Activated CD4-positive, alpha-beta T cell treated with anti-CD3 and anti-CD28 coated beads for 24 hours (primary cell): ENCODE results near the gene SLC1A7.

Source experiments
- DNase-seq, 2 donors: peaks; one replicate each; pipeline ENCODE4 v3.0.0-alpha.2; 2020; ENCODE audit warnings: low read depth in 2 of 2

The SLC1A7 gene

DNA sequence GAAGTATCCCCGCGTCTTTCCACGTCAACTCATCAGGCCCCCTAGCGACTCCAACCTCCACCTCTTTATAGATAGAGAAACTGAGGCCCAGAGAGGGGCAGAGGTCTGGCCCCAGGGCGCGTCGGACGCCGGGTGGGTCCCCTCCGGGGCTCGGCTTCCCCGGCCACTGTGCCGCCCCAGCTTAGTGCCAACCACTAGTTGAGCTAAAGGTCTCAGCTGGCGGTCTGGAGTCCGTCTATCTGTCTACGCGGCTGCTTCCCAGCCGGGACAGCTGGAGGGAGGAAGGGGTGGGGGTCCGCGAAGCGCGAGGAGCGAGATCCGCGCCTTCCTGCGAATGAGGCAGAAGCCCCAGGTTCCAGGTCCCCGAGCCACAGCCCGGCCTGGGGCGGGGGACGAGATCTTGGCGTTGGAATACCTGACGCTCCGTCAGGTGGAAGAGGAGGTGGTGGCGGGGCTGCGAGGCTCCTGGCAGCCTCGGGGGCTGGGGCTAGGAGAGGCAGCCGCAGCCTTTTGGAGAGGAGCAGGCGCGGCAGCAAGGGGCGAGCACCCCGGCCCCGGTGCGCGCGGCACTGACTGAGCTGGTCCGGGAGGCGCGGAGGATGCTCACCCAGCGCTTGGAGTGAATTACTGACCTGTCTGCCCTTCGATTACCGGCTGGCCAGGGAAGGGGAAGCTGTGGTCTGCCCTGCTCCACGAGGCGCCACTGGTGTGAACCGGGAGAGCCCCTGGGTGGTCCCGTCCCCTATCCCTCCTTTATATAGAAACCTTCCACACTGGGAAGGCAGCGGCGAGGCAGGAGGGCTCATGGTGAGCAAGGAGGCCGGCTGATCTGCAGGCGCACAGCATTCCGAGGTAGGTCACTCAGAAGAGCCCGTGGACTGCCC, 79.5 kb downstream of the SLC1A7 start:
- DNase-seq: no peak

DNA sequence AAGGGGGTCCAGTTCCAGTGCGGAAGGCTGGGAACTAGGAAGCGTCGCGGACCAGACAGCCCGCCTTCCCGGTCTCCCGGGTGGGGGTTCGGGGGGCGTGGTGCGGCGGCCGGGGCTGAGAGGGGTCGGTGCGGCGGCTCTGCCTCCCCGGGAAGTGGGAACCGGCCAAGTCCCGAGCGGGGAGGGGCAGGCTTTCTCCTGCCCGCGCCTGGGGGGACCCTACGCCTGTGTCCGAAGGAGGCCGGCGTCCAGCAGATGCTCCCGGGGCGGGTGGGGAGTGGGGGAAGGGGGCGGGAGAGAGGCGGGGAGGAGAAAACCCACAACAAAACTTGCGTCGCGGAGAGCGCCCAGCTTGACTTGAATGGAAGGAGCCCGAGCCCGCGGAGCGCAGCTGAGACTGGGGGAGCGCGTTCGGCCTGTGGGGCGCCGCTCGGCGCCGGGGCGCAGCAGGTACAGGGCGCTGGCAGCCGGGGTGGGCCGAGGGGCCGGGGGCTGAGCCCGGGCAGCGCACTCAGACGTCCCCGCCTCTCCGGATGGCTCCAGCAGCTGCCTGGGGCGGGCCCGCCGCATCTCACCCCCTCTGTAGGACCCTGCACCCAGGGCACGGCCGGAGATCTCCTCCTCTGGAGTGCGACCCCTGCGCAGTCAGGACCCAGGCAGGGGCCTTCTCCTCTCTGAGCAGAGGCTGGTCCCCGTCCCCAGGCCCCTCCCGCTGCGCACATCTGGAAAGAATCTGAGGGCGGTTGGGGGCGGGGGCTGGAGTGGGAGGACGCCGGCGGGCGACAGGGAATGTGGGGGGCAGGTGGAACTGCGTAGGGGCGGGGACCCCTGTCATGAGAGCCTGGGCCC, 80.4 kb downstream of the SLC1A7 start, which contains the start of gene PODN:
Gene PODN, plus strand, starts transcription at position 355 of the 849 bp plus-strand sequence. CDS start 7,643 bp downstream, outside the sequence.
- DNase-seq: no peak

DNA sequence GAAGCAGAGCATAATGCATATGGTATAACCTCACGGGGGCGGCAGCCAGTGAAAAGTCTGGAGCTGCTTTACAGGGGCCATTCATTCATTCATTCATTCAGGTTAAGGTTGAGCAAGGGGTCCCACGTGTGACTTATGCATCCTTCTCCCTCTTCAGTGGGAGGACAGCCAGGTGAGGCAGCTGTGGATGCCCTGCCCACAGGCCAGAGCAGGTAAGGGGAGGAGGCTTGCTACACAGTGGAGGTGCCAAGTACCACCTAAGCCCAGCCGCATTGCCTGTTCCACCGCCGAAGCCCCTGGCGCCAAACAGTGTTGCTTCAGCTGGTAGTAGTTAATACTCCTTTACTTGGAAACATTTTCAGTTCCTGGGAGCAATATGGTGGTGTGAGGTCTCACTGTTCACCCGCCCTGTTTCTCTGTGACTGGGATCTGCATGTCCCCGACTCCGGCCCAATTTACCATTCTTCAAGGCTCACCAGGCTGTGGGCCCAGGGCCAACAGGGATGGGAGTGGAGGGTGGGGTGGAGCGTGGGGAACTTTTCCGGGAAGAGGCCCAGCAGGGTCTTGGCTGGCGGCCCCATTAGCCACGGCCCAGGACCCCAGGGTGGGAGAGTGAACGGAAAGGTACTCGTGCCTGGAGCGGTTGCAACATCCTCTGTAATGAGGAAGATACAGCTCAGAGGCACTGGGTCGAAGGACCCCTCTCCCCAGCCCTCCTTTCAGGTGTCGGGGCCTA, 81.1 kb downstream of the SLC1A7 start:
- no peak for DNase-seq

DNA sequence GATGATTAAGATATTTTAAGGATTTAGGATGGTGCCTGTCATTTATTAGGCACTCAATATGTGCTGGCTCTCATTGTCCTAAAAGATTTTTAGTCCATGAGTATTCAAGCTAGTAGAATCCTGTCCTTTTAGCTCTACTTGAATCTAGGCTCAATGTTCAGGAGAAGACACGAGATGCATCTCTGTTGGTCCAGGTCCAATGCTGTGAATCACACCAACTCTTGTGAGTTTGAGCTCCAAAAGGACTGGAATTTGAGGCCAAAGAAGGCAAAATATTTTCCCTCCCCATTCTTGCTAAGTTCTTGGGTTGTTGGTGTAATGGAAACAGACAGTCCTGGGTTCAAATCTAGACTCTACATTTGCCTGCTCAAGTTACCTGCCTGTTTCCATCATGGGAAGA, 81.9 kb downstream of the SLC1A7 start:
- no peak for DNase-seq

DNA sequence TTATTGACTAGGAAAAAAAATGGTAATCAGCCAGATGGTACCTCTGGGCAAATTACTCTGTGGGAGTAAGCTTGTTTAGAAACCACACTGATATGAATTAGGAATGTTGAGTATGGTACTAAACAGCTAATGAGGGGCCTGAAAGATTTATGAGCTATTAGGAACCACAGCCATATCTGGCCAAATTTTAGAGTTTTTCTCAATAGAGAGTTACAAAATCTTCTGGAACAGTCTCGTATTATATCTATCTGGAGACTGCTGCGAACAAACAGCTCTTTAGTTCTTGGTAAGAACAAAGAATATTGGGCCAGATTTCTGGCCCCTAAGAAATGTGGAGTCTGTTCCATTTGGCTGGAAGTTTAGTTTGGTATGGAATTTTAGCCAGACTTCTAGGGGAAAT, 85.3 kb downstream of the SLC1A7 start:
- DNase-seq: no peak

DNA sequence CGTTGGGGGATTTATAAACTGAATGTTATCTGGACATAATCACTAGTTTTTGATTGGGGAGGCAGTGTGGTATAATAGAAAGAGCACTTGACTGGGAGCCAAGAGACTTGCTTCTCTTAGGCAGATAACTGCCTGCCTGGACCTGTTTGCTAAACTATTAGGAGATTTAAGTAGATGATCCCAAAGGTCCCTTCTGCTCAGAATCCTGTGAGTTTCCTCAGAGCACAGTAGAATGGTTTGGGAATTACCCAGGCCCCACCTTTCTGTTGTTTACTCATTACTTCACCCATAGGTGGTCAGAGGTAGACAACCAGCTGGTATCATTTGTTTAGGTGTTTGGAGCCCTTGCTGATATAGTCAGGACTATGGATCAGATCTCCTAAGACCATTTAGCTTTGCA, 90.8 kb downstream of the SLC1A7 start:
- no peak for DNase-seq

DNA sequence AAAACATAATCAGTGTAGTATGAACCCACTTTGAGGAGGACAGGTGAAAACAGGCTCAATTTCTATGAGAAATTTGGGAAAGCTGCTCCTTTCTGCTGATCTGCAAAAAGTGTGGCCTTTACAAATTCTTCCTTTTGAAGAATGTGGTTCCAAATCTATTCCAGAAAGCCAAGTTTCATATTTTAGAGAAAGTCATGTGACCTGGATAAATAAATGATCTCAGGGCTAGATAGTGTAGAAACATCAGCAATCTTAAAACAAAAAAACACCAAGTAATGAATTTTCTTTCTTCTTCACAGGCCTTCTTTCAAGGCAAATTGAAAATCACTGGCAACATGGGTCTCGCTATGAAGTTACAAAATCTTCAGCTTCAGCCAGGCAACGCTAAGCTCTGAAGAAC, 92.1 kb downstream of the SLC1A7 start:
- DNase-seq: no peak

DNA sequence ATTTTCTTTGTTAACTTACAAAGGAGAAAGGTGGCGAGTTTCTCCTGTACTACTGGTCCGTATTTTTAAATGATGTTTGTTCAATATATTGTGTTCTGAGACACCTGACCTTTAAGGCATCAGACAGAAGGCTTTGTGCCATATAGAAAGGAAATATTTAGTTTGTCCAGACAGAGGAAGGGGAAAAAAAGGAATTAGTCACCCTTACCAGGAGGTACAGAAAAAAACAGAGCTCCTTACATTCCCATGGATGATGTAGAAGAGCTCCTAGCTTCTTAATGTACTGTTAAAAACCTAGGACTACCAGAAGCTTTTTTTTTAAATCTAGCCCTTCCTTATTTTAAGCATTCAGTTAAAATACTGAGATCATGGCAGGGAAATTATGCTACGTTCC, 92.9 kb downstream of the SLC1A7 start:
- DNase-seq: no peak

DNA sequence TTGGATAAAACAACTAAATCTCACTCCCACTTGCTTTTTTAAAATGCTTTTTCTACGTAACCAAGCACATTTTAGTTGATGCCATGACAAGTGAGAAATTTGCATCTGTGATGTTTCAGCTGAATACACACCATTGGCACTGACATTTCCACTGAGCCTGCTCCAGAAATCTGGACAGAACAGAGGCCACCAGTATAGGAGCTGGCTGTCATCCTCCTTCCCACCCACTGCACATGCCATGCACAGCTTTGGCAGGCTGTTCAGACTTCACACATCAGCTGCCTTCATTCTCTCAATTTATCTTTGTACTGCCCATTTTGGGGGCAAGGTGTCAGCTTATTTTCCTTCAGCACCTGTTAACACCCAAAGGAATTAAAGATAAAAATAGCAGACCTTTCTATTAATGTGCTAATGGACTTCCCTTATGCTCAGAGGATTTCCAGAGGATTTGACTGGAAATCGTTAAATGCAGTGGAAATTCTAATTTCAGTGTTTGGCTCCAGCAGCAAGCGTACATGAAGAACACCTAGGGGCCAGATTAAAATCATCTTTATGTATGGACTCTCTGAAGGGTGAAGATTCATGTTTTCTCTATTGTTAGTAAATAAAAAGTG, 93.4 kb downstream of the SLC1A7 start:
- DNase-seq: no peak

DNA sequence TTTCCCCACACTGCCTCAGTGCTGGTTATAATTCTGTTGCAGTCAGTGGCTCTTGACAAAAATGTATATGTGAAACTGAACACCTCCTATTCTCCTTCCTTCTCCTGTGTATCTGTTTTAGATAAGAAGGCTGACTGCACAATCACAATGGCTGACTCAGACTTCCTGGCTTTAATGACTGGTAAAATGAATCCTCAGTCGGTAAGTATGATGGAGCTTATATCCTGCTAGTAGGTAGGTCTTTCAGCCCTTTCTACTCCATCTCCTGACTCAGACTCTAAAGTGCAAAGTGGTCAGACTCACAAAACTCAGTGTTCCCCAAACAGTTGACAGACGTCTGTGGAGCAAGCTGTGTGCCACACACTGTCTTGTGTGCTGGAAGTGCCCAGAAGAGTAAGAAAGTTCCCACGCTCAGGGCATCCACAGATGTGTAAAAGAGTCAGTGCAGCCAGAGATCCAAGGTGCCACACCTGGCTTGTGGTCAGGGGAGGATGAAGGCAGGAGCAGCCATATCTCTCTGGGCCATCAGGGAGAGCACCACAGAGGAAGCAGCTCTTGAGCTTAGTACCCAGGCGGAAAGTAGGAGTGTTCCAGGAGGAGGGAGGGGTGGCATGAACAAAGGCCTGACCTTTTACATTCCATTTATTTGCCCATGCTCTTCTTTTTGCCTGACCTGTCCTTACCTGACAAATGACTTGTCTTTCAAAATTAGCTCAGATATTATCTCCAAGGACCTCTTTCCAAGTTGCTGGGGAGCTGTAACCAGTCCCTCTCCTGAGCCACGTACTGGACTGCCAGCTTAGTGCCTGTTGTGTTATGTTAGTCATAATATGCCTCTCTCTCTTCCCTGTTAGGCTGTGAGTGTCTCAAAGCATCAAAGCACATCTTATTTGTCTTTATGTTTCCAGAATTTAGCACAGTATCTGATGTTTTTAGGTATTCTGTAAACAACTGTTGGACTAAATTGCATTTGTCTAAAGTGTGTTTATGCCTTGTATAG, 94.4 kb downstream of the SLC1A7 start:
- DNase-seq: no peak

DNA sequence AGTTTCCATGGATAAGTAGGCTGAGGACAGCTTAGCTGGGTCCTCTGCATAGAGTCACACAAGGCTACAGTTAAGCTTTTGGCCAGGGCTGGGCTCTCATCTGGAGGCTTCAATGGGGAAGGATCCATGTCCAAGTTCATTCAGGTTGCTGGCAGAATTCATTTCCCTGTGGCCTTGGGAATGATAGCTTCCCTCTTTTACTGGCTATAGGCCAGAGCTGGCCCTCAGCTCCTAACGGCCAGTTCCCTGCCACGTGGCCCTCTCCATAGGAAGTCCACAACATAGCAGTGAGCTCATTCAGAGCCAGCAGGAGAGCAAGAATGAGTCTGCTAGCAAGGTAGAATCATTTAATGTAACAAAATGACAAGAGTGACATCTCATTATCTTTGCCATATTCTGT, 95.5 kb downstream of the SLC1A7 start:
- no peak for DNase-seq

DNA sequence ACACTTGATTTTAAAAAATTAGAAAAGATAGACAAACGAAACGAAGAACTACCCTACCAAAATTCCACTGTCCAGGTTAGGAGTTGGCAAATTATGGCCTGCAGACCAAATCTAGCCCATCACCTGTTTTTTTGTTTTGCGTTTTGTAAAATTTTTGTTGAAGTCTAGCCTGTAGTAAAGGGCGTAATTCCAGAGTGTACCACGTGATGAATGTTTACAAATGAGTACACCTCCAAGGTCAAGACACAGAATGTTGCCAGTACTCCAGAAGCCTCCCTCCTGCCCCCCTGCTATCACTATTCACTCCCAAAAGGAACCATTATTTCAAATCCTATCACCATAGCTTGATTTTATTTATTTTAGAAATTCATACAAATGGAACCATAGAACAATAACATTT, 97.5 kb downstream of the SLC1A7 start:
- DNase-seq: no peak

DNA sequence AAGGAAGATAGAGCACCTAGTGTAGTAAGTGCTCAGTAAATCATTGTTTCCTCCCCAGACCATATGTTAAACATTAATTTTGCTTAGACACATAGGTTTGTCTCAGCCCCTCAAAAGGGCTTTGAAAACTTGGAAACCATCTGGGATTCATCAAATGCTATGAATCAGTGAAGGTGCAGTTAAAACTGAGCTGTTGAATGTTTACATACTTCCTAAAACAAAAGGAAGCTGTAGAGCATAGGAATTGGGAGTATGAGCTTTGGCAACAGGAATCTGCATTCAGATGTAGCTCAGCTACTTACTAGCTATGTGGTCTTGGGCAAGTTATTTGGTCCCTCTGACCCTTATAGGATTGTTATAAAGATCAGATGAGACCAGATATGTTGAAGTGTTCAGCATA, 99.2 kb downstream of the SLC1A7 start:
- DNase-seq: no peak

DNA sequence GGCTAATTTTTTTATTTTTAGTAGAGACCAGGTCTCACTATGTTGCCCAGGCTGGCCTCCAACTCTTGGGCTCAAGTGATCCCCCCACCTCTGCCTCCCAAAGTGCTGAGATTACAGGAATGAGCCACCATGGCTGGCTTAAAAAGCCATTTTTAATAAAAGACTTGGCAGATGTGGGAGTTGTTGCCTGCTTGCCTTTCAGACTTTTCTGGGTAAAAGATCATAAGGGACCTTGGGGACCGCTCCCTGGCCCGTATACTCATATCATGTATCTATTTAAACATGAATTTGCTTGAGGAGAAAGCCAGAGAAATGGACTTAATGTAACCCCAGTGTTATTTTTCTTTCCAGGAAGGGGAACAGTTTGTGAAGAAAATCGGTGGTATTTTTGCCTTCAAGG, 103.9 kb downstream of the SLC1A7 start:
- DNase-seq: no peak
